Nephron progenitor cell (in vitro differentiated cells): ENCODE data around the gene WDR1.

ENCODE experiments used
- DNase-seq: peaks from one replicate; pipeline ENCODE4 v3.0.0; 2021
- H3K27ac Mint-ChIP-seq: 2 replicates; pipeline ENCODE4 v1.8.0; 2021; ENCODE audit warnings: mild to moderate bottlenecking, moderate library complexity, mixed read lengths
- H3K27me3 Mint-ChIP-seq: 2 replicates; pipeline ENCODE4 v1.8.0; 2021; ENCODE audit warnings: mild to moderate bottlenecking, low read depth, mixed read lengths; ENCODE audit not compliant: poor library complexity
- H3K36me3 Mint-ChIP-seq: 2 replicates; pipeline ENCODE4 v1.8.0; 2021; ENCODE audit warnings: low read depth, mixed read lengths
- H3K4me1 Mint-ChIP-seq: 2 replicates; pipeline ENCODE4 v1.8.0; 2021; ENCODE audit warnings: mixed read lengths
- H3K4me3 Mint-ChIP-seq: 2 replicates; pipeline ENCODE4 v1.8.0; 2021; ENCODE audit warnings: mild to moderate bottlenecking, moderate library complexity, mixed read lengths
- H3K9me3 Mint-ChIP-seq: 2 replicates; pipeline ENCODE4 v1.8.0; 2021; ENCODE audit warnings: mild to moderate bottlenecking, moderate library complexity, mixed read lengths
- CTCF ChIP-seq: fragments of 200-600 bp; sonication (generic); IDR thresholded peaks from 2 replicates; pipeline ENCODE4 v1.5.0; 2021; ENCODE audit warnings: antibody characterized with exemption

The WDR1 gene

GRCh38 chr4:10081218-10081606 is 35.4 kb downstream of the WDR1 start:
- Mint-ChIP-seq H3K4me3 (no peak overlapping the region), H3K9me3 (no peaks in the 10 kb centered on the region), H3K27ac (no peak overlapping the region), H3K27me3 (no peaks in the 10 kb centered on the region), H3K4me1 (peaks cover 11% of the 10 kb centered on the region), H3K36me3 (peaks cover 35% of the 10 kb centered on the region)
- DNase-seq: no peak
- no peak for TF ChIP-seq CTCF

- no peaks in the 10 kb centered on the region for H3K9me3 Mint-ChIP-seq
- H3K27ac Mint-ChIP-seq: no peak overlapping the region
- TF ChIP-seq CTCF: no peak
- peaks cover 37% of the 10 kb centered on the region for H3K36me3 Mint-ChIP-seq
- H3K4me3 Mint-ChIP-seq: no peak overlapping the region
- DNase-seq: no peak
- H3K27me3 Mint-ChIP-seq: no peaks in the 10 kb centered on the region
- peaks cover 12% of the 10 kb centered on the region for H3K4me1 Mint-ChIP-seq
Observed at GRCh38 chr4:10080589-10081217, 35.9 kb downstream of the WDR1 start.

- no peak for DNase-seq
- no peak overlapping the region for H3K4me3 Mint-ChIP-seq
Observed at GRCh38 chr4:10079912-10080588, 36.5 kb downstream of the WDR1 start.

GRCh38 chr4:10079256-10079655 is 37.3 kb downstream of the WDR1 start:
- Mint-ChIP-seq H3K27me3 (no peaks in the 10 kb centered on the region), H3K4me1 (peaks cover 6% of the 10 kb centered on the region), H3K36me3 (peaks cover 44% of the 10 kb centered on the region), H3K9me3 (no peaks in the 10 kb centered on the region), H3K27ac (peak overlapping the region; percentile 98), H3K4me3 (no peak overlapping the region)
- DNase-seq: no peak
- no peak for TF ChIP-seq CTCF

More at GRCh38 chr4:10079912-10080588, 36.5 kb downstream of the WDR1 start:
- no peak overlapping the region for H3K27ac Mint-ChIP-seq
- no peaks in the 10 kb centered on the region for H3K27me3 Mint-ChIP-seq
- H3K9me3 Mint-ChIP-seq: no peaks in the 10 kb centered on the region
- H3K4me1 Mint-ChIP-seq: peaks cover 12% of the 10 kb centered on the region
- no peak for TF ChIP-seq CTCF
- H3K36me3 Mint-ChIP-seq: peaks cover 41% of the 10 kb centered on the region

GRCh38 chr4:10078481-10079233 is 37.9 kb downstream of the WDR1 start:
- no peaks in the 10 kb centered on the region for H3K9me3 Mint-ChIP-seq
- no peak overlapping the region for H3K4me3 Mint-ChIP-seq
- no peak for TF ChIP-seq CTCF
- no peaks in the 10 kb centered on the region for H3K27me3 Mint-ChIP-seq
- DNase-seq: no peak
- H3K4me1 Mint-ChIP-seq: peaks cover 6% of the 10 kb centered on the region
- no peak overlapping the region for H3K27ac Mint-ChIP-seq
- H3K36me3 Mint-ChIP-seq: peaks cover 50% of the 10 kb centered on the region
